Sigmoid colon (tissue), 7 donors: ENCODE data around the gene PHLPP1. TPM values are rescaled to one million over a fixed set of nuclear protein-coding genes. Genes with fewer than 3 reads are reported as not detected.

Experiments
- DNase-seq: peaks from one replicate; pipeline ENCODE4 v3.0.0-alpha.2; 2019
- H3K27ac ChIP-seq, 4 donors: fragments of 200-600 bp; sonication (generic); one replicate each; pipeline ENCODE4 v1.5.1; 2016 to 2019; ENCODE audit warnings: mild to moderate bottlenecking in 1 of 4
- H3K27me3 ChIP-seq, 3 donors: fragments of 200-600 bp; sonication (generic); one replicate each; pipeline ENCODE4 v1.5.1; 2019; ENCODE audit warnings: mild to moderate bottlenecking in 1 of 3
- H3K36me3 ChIP-seq, 4 donors: fragments of 200-600 bp; sonication (generic); one replicate each; pipeline ENCODE4 v1.5.1; 2016 to 2019
- H3K4me1 ChIP-seq, 4 donors: fragments of 200-600 bp; sonication (generic); one replicate each; pipeline ENCODE4 v1.5.1; 2017 to 2019
- H3K4me3 ChIP-seq, 4 donors: fragments of 200-600 bp; sonication (generic); one replicate each; pipeline ENCODE4 v1.5.1; 2017 to 2019; ENCODE audit warnings: mild to moderate bottlenecking in 2 of 4, moderate library complexity in 1 of 4
- H3K9me3 ChIP-seq, 4 donors: fragments of 200-600 bp in 3 of 4; sonication (generic) in 3 of 4; one replicate each; pipeline versions ENCODE4 v1.5.1 to v1.6.1; 2013 to 2019
- EP300 ChIP-seq, 4 donors: sonication (generic); formaldehyde crosslinking; IDR thresholded peaks; one replicate each; pipeline ENCODE4 v1.6.1; 2017; ENCODE audit warnings: antibody characterized with exemption in 4 of 4
- POLR2A ChIP-seq, 2 donors: fragments of 450-650 bp; IDR thresholded peaks; one replicate each; pipeline ENCODE4 v1.6.1; 2016; ENCODE audit warnings: antibody characterized with exemption in 2 of 2, mild to moderate bottlenecking in 2 of 2, moderate library complexity in 2 of 2
- POLR2AphosphoS5 ChIP-seq, 4 donors: sonication (generic); formaldehyde crosslinking; IDR thresholded peaks; one replicate each; pipeline ENCODE4 v1.6.1; 2017; ENCODE audit warnings: antibody characterized with exemption in 4 of 4
- WGBS, 2 donors: extraction: QIAGEN DNeasy Blood & Tissue Kit; methylation state at CpG; one replicate each; pipeline ENCODE4 v1.1.7; 2013; 5-methylcytosine and 5-hydroxymethylcytosine counted together
- intact Hi-C: fragments of 100-400 bp; cut with DNase I; formaldehyde crosslinking; loops from one replicate; pipeline ENCODE4 v1.15.1; 2023
- polyA plus RNA-seq, 3 donors: library from polyadenylated mRNA; stranded (reverse); fragments of 200-250 nt; gene quantifications; one replicate each; pipeline ENCODE4 v1.2.3, GENCODE V29; 2013
- total RNA-seq, 4 donors: library from RNA; depleted of rRNA; stranded (reverse); fragments of >200 nt; gene quantifications; one replicate each; pipeline ENCODE4 v1.1.0, GENCODE V29; 2016
- TF ChIP-seq, protein P1 (sequence below), 4 experiments: fragments of 450-650 bp in 3 of 4; fragments of 200-600 bp in 1 of 4; IDR thresholded peaks; one replicate each; pipeline ENCODE4 v1.5.1; 2016 to 2019; ENCODE audit warnings: antibody characterized with exemption in 4 of 4, mild to moderate bottlenecking in 3 of 4, moderate library complexity in 2 of 4
- donor health status: healthy with polysubstance abuse.
- donor health status: Bipolar disorder and iron deficiency.
- donor health status: healthy.

The PHLPP1 gene
- total and polyA plus RNA-seq, 7 donors = 4.2 to 18.6 (median 7.1) TPM

GRCh38 chr18:63002803-63003445, 287.6 kb downstream of the PHLPP1 start:
- H3K4me1 ChIP-seq = no peaks in the 10 kb centered on the region
- no peaks in the 10 kb centered on the region for H3K36me3 ChIP-seq
- DNase-seq = no peak
- intact Hi-C loops = no loop called here
- no peak overlapping the region for H3K27ac ChIP-seq
- no peak for TF ChIP-seq POLR2AphosphoS5 (IDR thresholded peaks at IDR 0.05)
- TF ChIP-seq, protein P1, sequence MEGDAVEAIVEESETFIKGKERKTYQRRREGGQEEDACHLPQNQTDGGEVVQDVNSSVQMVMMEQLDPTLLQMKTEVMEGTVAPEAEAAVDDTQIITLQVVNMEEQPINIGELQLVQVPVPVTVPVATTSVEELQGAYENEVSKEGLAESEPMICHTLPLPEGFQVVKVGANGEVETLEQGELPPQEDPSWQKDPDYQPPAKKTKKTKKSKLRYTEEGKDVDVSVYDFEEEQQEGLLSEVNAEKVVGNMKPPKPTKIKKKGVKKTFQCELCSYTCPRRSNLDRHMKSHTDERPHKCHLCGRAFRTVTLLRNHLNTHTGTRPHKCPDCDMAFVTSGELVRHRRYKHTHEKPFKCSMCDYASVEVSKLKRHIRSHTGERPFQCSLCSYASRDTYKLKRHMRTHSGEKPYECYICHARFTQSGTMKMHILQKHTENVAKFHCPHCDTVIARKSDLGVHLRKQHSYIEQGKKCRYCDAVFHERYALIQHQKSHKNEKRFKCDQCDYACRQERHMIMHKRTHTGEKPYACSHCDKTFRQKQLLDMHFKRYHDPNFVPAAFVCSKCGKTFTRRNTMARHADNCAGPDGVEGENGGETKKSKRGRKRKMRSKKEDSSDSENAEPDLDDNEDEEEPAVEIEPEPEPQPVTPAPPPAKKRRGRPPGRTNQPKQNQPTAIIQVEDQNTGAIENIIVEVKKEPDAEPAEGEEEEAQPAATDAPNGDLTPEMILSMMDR (IDR thresholded peaks at IDR 0.05) = no peak
- TF ChIP-seq EP300 (IDR thresholded peaks at IDR 0.05) = no peak
- no peak for TF ChIP-seq POLR2A (IDR thresholded peaks at IDR 0.05)
- WGBS, 2 donors = 88 to 91% methylated on average over 9 of the region's 9 CpGs
- H3K4me3 ChIP-seq = no peak overlapping the region
- no peaks in the 10 kb centered on the region for H3K27me3 ChIP-seq
- H3K9me3 ChIP-seq = no peaks in the 10 kb centered on the region

DNA sequence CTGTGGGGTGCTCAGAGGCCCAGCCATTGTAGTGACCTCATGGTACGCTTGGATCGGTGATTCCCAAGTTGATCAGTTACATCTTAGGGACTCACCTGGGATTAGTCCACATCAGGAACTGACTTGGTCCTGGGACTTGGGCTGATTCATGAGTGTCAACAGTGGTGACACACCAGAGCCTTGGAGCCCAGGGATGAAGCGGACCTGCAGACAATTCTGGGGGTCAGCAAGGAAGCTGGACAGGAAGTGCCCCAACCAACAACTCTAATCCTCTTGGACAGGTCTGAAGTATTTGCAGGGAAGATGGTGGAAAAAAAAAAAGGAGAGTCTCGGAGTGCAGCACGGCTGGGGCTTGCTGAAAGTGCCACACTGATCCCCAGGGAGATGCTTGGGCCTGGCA, 288.6 kb downstream of the PHLPP1 start:
- no peaks in the 10 kb centered on the region for H3K27me3 ChIP-seq
- intact Hi-C loops = no loop called here
- TF ChIP-seq POLR2A (IDR thresholded peaks at IDR 0.05) (no peak), POLR2AphosphoS5 (IDR thresholded peaks at IDR 0.05) (no peak), EP300 (IDR thresholded peaks at IDR 0.05) (no peak)
- TF ChIP-seq, protein P1 (IDR thresholded peaks at IDR 0.05) = no peak
- no peaks in the 10 kb centered on the region for H3K4me1 ChIP-seq
- DNase-seq = no peak
- no peaks in the 10 kb centered on the region for H3K36me3 ChIP-seq
- H3K4me3 ChIP-seq = no peak overlapping the region
- H3K9me3 ChIP-seq = no peaks in the 10 kb centered on the region
- WGBS, 2 donors = 89 to 97% methylated on average over 5 of the region's 5 CpGs
- no peak overlapping the region for H3K27ac ChIP-seq

- TF ChIP-seq POLR2AphosphoS5 (IDR thresholded peaks at IDR 0.05) (no peak), EP300 (IDR thresholded peaks at IDR 0.05) (no peak), POLR2A (IDR thresholded peaks at IDR 0.05) (no peak)
- TF ChIP-seq, protein P1 (IDR thresholded peaks at IDR 0.05) = no peak
- H3K27ac ChIP-seq = no peak overlapping the region
- intact Hi-C loops = no loop called here
- no peaks in the 10 kb centered on the region for H3K4me1 ChIP-seq
- no peaks in the 10 kb centered on the region for H3K36me3 ChIP-seq
- DNase-seq = no peak
- H3K27me3 ChIP-seq = no peaks in the 10 kb centered on the region
- no peaks in the 10 kb centered on the region for H3K9me3 ChIP-seq
- H3K4me3 ChIP-seq = no peak overlapping the region
- 86 to 92% methylated on average over 9 of the region's 9 CpGs for WGBS, 2 donors
Measured at GRCh38 chr18:63004466-63005089, 289.2 kb downstream of the PHLPP1 start.

- Histone ChIP-seq H3K27ac (no peak overlapping the region), H3K4me3 (no peak overlapping the region), H3K36me3 (no peaks in the 10 kb centered on the region), H3K4me1 (no peaks in the 10 kb centered on the region), H3K27me3 (no peaks in the 10 kb centered on the region), H3K9me3 (no peaks in the 10 kb centered on the region)
- 87 to 90% methylated on average over 8 of the region's 8 CpGs for WGBS, 2 donors
- TF ChIP-seq, protein P1 (IDR thresholded peaks at IDR 0.05) = no peak
- TF ChIP-seq POLR2A (IDR thresholded peaks at IDR 0.05) (no peak), EP300 (IDR thresholded peaks at IDR 0.05) (no peak), POLR2AphosphoS5 (IDR thresholded peaks at IDR 0.05) (no peak)
- no peak for DNase-seq
- intact Hi-C loops = no loop called here
Measured at GRCh38 chr18:63005306-63005705, 290.0 kb downstream of the PHLPP1 start.
